Activated effector memory CD4-positive, alpha-beta T cell treated with anti-CD3 and anti-CD28 coated beads, Interleukin-2, amount 50 U/mL, for 16 hours (primary cell): ENCODE data around the gene SLC27A3.

ENCODE experiments used
- DNase-seq: peaks from one replicate; pipeline ENCODE4 v3.0.0-alpha.2; 2020

SLC27A3 gene

GRCh38 chr1:153783233-153784190 is 8.3 kb downstream of the SLC27A3 start:
- DNase-seq, result peak; percentile 96

- DNase-seq, result no peak
Measured at GRCh38 chr1:153786038-153786790, 11.0 kb downstream of the SLC27A3 start.

DNA sequence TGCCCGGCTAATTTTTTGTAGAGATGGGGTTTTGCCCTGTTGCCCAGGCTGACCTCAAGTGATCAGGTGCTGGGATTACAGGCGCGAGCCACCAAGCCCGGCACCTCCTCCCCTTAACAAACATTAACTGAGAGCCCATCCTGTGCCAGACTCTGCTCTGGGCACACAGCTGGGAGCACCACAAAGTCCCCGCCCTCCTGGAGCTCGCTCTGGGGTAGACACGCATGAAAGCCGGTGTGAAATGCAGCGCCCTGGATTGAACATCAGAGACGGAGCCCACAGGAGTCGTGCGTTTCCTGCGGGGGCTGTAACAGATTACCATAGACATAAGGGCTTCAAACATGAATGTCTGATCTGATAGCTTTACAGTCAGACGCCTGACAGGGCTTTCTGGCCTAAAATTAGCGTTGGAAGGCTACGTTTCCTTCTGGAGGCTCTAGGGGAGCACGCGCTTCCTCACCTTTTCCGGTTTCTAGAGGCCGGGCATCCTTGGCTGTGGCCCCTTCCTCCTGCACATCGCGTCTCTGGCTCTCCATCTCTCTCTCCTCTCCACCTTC is 14.3 kb downstream of the SLC27A3 start:
- no peak for DNase-seq

GRCh38 chr1:153790313-153790965 is 15.2 kb downstream of the SLC27A3 start:
- peak; percentile 21 for DNase-seq

GRCh38 chr1:153790966-153791647 is 15.9 kb downstream of the SLC27A3 start:
- no peak for DNase-seq

GRCh38 chr1:153791648-153792253 is 16.5 kb downstream of the SLC27A3 start:
- DNase-seq, result no peak

DNA sequence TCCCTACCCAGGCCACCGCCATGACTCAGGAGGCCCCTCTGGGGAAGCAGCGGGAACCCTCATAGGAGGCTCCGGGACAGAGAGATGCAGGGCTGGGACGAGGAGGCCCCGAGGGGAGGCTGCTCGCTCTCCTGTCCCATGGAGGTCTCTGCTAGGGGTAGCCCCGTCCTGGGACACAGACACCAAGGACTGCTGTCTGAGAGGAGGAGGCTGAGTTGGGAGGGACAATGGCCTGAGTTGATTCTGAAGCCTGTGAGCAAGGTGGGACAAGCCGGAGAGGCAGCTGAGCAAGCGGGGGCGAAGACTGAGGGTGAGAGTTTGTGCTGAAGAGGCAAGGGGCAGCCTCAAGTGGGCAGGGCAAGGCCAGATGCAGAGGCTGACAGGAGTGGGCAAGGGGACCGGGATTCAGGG is 17.4 kb downstream of the SLC27A3 start:
- DNase-seq, result peak; percentile 48

DNA sequence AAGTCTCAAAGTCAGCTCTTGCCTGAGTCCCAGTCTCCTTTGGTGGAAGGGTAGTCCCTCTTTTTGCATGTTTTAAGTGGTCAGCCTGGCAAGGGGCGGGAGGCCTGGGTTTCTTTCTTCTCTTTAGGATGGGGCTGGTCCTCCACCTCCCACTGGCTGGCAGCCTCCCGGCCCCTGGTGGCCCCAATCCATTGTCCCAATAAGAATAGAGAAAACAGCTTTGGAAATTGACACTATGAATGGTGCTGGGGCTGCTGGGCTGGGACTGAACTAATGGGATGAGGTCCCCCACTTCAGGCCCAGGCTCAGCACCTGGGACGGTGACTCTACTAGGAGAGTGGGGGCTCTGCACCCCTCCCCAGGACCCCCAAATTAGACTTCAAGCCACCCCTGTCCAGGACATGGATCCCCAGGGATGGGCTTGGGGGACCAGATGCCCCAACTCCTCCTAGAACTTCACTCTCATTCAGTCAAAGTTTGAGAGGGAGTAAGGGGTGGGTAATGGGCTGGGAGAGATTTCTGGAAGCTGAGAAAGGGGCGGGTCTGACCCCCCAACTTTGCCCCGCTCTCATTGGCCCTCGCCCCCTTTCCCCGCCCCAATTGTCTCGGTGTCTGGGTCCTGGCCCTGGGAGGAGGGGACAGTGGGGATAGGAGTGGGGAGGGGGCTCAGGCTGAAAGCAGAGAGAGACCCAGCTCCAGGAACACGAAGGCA is 18.2 kb downstream of the SLC27A3 start:
- peak; percentile 49 for DNase-seq

- DNase-seq, result peak; percentile 46
Measured at GRCh38 chr1:153793973-153794615, 18.9 kb downstream of the SLC27A3 start.

DNA sequence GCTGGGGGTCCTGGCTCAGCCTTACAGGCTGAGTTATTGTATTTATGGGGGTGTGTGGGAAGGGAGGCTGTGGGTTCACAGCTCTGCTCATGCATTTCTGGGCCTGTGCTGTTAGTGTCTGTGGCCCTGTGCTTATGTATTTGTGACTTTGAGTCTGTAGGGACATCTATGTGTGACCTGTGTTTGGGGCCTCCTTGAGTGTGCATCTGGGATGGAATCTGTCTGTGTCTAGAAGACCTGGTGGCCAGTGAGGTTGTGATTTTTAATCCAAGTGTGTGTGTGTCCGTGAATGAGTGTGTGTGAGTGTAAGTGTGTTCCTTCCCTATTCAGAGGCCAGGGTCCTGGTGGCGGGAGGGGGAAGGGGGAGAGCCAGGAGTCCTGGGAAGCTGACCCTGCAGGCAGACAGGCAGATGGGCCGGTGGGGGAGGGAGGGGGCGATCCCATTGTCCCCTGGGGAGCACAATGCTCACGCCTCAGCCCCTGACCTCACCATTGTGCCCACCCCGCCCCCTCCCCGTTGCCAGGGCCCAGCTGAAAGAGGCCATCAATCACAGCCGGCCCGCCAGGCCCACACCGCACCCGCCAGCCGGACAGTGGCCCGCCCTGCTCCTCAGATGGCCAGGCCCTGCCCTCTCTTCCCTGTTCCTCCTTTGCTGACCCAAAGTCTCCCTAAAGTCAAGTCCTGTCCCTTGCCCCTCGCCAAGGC is 19.6 kb downstream of the SLC27A3 start:
- DNase-seq, result no peak

DNA sequence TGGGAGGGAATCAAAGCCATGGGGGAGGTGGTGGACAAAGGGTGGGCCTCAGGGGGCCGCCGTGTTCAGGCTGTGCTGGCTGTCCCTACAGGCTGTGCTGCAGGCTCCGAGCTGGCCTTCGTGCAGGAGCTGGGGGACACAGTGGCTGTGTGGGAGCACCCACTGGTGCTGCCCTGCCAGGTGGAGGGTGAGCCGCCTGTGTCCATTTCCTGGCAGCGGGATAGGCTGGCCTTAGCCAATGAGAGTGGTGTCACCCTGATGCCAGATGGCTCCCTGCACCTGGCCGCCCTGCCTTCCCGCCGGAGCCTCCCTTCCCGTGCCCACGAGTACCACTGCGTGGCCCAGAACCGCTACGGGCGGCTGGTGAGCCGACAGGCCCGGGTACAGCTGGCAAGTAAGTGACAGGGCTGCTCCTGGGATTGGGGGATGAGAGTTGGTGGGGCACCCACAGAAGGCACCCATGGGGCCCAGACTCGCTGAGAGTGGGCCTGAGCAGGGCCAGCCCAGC is 20.2 kb downstream of the SLC27A3 start:
- peak; percentile 59 for DNase-seq

DNA sequence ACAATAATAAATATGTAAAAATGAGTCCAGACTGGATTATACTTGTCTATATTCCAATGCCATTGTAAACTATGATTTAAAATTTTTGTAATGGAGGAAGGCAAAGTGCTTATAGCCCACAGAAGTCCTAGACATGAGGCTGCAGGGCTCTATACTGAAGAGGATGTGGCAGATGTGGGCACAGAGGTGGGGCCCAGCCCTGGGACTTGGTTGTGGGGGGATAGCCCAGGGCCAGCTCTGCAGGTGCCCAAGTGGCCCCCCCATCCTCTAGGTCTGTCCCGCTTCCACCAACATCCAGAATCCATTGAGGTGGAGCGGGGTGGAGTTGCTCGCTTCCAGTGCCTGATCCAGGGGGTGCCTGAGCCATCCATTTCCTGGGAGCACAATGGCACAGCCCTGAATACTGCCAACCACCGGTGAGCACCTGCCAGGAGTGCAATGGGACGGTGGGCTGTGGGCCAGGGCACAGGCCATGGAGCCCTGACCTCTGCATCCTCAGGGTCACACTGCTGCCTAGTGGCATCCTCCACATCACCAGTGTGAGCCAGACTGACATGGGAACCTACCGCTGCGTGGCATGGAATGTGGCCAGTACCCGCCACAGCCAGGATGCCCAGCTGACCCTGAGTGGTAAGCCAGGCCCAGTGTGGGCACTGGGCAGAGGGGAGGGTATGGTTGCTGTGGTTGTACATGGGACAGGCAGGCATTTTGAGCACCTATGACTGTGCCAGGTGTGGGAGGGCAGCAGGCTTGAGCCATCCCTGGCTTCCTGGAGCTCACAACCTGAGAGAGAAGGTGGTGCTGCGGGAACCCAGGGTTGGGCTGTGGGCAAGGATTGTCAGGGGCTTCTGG is 21.0 kb downstream of the SLC27A3 start:
- peak; percentile 54 for DNase-seq

DNA sequence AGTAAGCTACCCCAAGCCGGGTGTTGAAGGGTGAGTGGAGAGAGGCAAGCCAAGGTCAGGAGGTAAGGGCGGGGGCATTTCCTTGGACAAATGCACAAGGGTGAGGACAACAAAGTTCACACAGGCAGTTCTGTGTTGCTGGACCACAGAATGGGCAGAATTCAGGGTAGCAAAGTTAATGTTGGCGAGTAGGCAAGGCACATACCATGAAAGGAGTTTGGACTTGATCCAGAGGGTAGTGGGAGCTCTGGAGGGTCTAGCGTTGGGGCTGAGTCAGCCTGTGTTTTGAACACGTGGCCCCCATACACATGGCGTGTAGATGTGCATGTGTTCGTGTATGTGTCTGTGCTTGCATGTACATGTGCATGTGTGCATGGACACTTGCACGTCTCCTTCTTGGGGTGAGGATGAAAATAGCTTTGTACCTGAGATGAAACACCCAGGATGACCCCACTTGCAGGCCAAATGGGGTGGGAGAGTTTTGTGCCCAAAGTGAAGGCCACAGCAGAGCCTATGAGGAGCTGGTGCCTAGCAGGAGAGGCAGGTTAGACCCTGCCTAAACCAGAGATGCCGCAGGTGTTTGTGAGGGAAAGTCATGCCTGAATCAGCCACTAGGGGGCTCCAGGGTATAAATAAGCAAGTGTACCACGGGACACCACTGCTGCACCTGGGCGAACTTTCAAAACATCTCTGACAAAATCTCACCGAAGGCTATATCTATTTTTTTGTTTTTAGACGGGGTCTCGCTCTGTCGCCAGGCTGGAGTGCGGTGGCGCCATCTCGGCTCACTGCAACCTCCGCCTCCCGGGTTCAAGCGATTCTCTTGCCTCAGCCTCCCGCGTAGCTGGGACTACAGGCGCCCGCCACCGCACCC is 21.8 kb downstream of the SLC27A3 start:
- peak; percentile 92 for DNase-seq

DNA sequence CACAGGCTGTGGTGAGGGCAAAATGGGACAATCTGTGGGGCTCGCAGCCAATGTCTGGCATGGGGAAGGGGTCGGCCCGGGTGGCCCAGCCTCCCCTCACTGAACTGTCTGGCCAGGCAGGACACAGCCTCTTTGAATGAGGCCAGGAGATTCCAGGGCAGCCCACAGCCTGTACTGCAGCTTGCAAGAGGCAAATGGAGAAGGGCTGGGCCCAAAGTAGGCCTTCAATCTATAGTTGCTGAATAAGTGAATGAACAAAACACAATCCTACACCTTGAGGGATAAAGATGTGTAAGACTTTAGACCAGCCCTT is 23.2 kb downstream of the SLC27A3 start:
- no peak for DNase-seq

DNA sequence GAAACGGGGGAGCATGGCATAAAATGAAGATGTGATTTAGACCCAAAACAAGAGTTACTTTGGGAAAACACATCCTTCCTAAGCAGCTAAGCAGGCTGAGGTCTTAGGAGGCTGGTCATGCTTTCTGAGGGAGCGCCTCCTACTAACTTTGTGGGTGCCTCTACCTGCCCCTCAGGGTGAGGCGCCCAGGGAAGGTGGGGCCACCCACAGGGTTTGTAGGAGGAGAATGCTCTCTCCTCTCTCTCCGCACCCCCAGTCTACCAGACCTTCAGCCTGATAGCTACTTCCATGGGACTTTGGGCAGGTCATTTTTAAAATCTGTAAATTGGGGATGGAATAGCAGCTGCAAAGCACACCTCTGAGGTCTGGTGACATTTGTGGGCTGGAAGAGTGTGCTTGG is 23.8 kb downstream of the SLC27A3 start:
- no peak for DNase-seq

GRCh38 chr1:153799566-153800465 is 24.6 kb downstream of the SLC27A3 start:
- DNase-seq, result no peak

DNA sequence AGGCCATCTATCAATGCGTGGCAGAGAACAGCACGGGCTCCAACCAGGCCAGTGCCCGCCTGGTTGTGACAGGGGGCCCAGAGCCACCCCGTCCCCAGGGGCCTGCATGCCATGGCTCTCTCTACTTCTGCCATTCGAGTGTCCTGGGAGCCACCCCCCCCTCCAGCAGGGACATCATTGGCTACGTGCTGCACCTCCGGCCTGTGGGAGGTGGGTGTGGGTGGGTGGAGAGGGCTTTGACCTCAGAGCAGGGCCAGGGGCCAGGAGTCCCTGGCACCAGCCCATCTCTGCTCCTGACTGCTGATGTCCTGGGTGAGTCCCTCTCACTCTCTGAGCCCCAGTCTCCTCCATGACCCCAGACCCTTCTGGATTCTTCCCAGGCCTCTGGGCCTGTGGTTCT is 25.3 kb downstream of the SLC27A3 start:
- DNase-seq, result no peak
